ENCODE results near the gene CTTN. TPM values are rescaled to one million over a fixed set of nuclear protein-coding genes. Genes with fewer than 3 reads are reported as not detected.

The CTTN gene
- total RNA-seq, 4 donors from 2014 or later = 253 to 417 (median 342) TPM

DNA sequence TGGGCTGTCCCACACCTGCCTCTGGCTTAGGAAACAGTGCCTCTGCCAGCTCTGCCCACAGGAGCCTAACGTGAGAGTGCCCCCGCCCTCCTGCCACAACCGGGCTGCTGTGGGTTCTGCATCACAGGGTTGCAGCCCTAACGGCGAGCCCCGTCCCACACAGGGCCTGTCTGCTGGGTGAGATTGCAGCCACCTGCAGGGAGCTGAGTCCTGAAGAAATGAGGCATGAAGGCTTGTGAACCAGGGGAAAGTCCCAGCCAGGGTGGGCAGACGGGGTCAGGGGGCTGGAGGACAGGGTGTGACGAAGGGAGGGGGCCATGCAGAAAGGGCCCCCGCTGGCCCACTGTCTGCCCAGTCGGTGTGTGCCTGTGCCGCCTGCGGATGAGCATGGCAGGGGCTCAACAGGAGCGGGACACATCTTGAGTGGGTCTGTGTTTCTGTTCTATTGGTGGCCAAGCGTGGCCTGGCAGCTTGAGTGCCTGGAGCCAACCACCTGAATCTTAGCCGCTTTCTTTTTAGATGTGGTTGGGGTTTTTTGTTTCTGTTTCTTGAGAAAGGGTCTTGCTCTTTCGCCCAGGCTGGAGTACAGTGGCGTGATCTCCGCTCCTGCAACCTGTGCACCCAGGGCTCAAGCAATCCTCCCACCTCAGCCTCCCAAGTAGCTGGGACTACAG is 38.9 kb downstream of the CTTN start:
- Histone ChIP-seq H3K36me3 (peaks cover 0 to 67% (median 14%) of the 10 kb centered on the region in 3 donors), H3K4me1 (peaks cover 0 to 6% (median 0%) of the 10 kb centered on the region in 4 donors), H3K27ac (no peak overlapping the region), H3K9me3 (no peaks in the 10 kb centered on the region), H3K4me3 (no peak overlapping the region), H3K27me3 (no peaks in the 10 kb centered on the region)
- 83 to 90% methylated on average over 18 of the region's 18 CpGs for WGBS, 2 donors
- no peak for DNase-seq (ENCODE audit: low spot score in 2 of 2)
- TF ChIP-seq POLR2A (IDR thresholded peaks at IDR 0.05) = no peak
- no peak for TF ChIP-seq EP300 (IDR thresholded peaks at IDR 0.05)
- TF ChIP-seq, protein P1, sequence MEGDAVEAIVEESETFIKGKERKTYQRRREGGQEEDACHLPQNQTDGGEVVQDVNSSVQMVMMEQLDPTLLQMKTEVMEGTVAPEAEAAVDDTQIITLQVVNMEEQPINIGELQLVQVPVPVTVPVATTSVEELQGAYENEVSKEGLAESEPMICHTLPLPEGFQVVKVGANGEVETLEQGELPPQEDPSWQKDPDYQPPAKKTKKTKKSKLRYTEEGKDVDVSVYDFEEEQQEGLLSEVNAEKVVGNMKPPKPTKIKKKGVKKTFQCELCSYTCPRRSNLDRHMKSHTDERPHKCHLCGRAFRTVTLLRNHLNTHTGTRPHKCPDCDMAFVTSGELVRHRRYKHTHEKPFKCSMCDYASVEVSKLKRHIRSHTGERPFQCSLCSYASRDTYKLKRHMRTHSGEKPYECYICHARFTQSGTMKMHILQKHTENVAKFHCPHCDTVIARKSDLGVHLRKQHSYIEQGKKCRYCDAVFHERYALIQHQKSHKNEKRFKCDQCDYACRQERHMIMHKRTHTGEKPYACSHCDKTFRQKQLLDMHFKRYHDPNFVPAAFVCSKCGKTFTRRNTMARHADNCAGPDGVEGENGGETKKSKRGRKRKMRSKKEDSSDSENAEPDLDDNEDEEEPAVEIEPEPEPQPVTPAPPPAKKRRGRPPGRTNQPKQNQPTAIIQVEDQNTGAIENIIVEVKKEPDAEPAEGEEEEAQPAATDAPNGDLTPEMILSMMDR (IDR thresholded peaks at IDR 0.05) = no peak

DNA sequence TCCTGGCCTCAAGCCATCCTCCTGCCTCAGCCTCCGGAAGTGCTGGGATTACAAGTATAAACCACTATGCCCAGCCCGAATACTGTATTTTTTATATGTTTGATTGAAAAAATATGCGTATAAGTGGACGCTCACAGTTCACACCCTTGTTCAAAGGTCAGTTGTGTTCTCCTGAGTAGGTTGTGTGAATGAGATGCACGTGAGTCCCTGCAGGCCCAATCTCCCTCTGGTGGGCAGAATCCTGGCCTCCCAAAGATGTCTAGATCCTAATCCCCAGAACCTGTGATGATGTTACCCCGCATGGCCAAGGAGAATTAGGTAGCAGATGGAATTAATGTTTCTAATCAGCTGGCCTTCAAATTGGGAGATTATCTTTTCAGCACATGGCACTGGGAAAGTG is 41.9 kb downstream of the CTTN start:
- H3K4me1 ChIP-seq = peaks cover 0 to 6% (median 0%) of the 10 kb centered on the region in 4 donors
- H3K9me3 ChIP-seq = no peaks in the 10 kb centered on the region
- WGBS, 2 donors = 82 to 92% methylated on average over 6 of the region's 6 CpGs
- no peak overlapping the region for H3K4me3 ChIP-seq
- no peak for TF ChIP-seq EP300 (IDR thresholded peaks at IDR 0.05)
- H3K27ac ChIP-seq = no peak overlapping the region
- DNase-seq (ENCODE audit: low spot score in 2 of 2) = no peak
- peaks cover 0 to 37% (median 4%) of the 10 kb centered on the region in 3 donors for H3K36me3 ChIP-seq
- no peaks in the 10 kb centered on the region for H3K27me3 ChIP-seq

- TF ChIP-seq POLR2A (IDR thresholded peaks at IDR 0.05) (no peak), EP300 (IDR thresholded peaks at IDR 0.05) (no peak)
- TF ChIP-seq, protein P1 (IDR thresholded peaks at IDR 0.05) = no peak
Observed at GRCh38 chr11:70443773-70444030, 45.4 kb downstream of the CTTN start.

DNA sequence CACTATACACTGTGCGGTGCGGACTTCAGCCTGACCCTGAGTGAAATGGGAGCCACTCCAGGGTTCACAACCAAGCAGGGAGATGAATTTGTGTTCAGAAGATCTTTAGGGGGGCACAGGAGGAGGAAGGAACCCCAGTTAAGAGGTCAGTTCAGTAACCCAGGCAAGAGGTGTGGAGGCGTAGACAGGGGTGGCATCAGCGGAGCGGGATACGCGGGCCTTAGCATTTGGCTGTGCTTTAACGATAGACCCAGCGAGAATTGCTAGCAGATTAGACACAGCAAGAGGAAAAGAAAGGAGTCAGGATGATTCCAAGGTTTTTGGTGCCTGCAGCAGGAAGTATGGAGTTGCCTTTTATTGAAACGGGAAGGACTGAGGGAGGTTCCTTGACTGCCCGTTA is 46.8 kb downstream of the CTTN start:
- Histone ChIP-seq H3K27me3 (no peaks in the 10 kb centered on the region), H3K36me3 (no peaks in the 10 kb centered on the region), H3K9me3 (peaks cover 0 to 21% (median 0%) of the 10 kb centered on the region in 4 donors), H3K4me3 (no peak overlapping the region), H3K27ac (no peak overlapping the region), H3K4me1 (no peaks in the 10 kb centered on the region)
- WGBS, 2 donors = 83% methylated on average over 11 of the region's 11 CpGs
- no peak for TF ChIP-seq EP300 (IDR thresholded peaks at IDR 0.05)
- TF ChIP-seq, protein P1 (IDR thresholded peaks at IDR 0.05) = no peak
- TF ChIP-seq POLR2A (IDR thresholded peaks at IDR 0.05) = no peak
- DNase-seq (ENCODE audit: low spot score in 2 of 2) = no peak

More at GRCh38 chr11:70443773-70444030, 45.4 kb downstream of the CTTN start:
- Histone ChIP-seq H3K4me1 (no peaks in the 10 kb centered on the region), H3K27ac (no peak overlapping the region), H3K27me3 (no peaks in the 10 kb centered on the region), H3K9me3 (peaks cover 0 to 7% (median 0%) of the 10 kb centered on the region in 4 donors), H3K36me3 (peaks cover 0 to 4% (median 0%) of the 10 kb centered on the region in 3 donors), H3K4me3 (no peak overlapping the region)
- 66 to 81% methylated on average over 9 to 11 of the region's 11 CpGs for WGBS, 2 donors
- DNase-seq (ENCODE audit: low spot score in 2 of 2) = no peak

GRCh38 chr11:70445605-70446004 is 47.3 kb downstream of the CTTN start:
- TF ChIP-seq, protein P1 (IDR thresholded peaks at IDR 0.05) = no peak
- TF ChIP-seq POLR2A (IDR thresholded peaks at IDR 0.05) = no peak
- TF ChIP-seq EP300 (IDR thresholded peaks at IDR 0.05) = no peak
- 78 to 86% methylated on average over 7 of the region's 7 CpGs for WGBS, 2 donors
- Histone ChIP-seq H3K9me3 (peaks cover 0 to 26% (median 0%) of the 10 kb centered on the region in 4 donors), H3K4me1 (no peaks in the 10 kb centered on the region), H3K36me3 (no peaks in the 10 kb centered on the region), H3K27me3 (no peaks in the 10 kb centered on the region), H3K27ac (no peak overlapping the region), H3K4me3 (no peak overlapping the region)
- DNase-seq (ENCODE audit: low spot score in 2 of 2) = no peak

Data from tibial nerve (tissue), 4 donors.